GM21390 (cell line): ENCODE data around the gene CACNB4.
"Not testable (repeated sequence)": the region's sequence is repeated elsewhere in the genome, so short reads cannot be mapped to it uniquely, and the experiment has no call there.

Experiments
- ATAC-seq: cut with Tn5 transposase; IDR thresholded peaks from one replicate; pipeline ENCODE4 v1.9.1; 2021; ENCODE audit not compliant: unreplicated experiment

CACNB4 gene

DNA sequence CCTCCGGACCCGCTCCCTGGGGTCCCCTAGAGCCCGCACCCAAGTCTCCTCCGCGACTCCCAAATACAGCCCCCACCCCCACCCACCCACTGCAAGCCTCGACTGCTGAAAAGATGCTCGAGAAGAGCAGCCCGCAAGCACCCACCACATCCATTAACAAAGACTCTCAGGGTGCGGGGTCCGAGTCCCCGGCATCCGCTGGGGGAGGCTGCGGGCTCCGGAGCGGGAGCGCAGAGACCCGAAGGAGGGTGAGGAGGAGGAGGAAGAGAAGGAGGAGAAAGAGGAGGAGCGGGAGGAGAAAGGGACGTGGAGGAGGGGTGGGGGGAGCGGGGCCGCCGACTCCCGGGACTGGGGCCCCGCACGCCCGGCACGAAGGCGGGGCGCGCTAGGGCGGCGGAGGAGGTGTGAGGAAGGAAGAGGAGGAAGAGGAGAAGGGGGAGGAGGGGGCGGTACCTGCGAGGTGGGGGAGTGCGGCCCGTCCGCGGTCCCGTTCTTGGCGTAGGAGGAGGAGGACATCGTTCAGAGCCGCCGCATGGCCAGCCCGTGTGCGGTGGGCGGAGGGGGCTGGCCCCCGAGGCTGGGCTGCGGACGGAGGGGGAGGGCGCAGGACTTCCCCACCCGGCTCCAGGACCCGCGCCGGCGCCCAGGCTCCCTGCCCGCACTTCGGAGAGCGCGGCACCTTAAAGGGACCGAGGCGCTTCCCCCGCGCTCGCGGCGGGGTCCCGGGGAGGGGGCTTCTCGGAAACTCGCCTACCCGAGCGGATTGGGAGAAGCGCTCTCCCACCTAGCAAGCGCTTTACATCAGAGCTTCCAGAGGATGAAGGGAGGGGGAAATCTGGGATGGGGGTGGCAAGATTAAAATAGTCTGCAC lies at the start of gene CACNB4:
CACNB4 (minus strand) TSS at position 549 of the 871 bp plus-strand sequence.
- no peak for ATAC-seq

DNA sequence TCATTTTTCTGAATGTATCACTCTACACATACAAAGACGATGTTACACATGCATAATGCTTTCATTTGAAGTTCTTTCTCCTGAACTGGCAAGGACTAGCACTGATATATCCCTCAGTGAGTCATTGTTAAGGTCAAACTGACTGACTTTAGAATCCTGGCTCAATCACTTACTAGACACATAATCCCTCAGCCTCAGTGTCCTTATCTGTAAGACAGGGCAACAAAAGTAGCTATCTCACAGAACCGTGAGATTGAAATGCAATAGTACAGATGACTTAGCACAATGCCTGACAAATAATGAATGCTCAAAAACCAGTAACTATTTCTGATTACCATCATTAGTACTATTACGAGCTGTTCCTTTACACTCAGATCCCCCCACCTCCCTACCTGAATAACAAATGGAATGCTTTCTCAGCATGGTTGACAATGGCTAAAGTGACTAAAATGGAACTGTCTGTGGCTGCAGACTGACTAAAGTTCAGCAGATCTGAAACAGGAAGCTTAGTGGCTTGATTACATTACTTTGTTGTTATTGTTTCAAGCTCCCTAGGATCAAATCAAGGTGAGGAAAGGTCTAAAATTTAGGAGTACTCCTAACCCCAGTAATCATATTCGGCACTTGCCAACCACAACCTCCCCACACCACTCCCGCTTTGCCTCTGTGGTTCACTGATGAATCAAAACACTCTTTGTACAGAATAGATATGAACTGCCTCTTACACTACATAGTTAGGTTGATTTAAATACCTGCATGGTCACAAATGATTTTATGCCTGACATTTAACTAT lies 35.8 kb upstream of the CACNB4 start:
- ATAC-seq = peak; percentile 78

DNA sequence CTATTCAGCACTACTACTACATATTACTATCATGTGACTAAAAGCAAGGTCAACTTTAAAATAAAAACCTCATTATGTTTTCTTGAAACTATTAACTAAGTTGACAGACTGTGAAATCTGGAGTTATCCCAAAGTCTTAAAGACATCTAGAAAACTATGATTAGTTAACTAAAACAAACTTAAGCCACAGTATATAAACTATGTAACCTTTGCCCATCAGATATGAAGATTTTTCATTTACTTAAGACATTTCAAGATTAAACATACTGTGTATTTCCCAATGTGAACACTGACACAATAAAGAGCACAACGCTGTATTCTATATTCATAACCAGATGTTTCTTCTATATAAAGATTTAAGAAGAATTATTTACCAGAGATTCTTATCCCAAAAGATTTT lies 33.5 kb upstream of the CACNB4 start:
- no peak for ATAC-seq

DNA sequence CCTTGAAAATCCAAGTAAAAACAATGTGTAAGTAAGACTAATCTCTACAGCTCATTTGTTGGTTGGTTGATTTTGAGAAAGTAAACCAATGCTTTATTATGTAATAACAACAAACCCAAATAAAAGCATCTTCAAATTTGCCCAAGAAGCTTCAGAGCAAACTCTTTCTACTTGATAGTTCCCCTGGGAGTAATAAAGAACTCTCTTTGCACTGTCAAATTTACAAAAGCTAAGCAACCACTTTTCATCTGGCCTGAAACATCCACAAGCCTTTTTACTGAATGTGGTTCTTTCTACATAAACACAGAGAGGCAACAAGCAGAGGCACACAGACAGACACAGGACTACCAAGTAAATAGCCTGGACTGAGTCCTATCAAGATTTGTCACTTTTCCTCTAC lies 28.8 kb upstream of the CACNB4 start:
- no peak for ATAC-seq

DNA sequence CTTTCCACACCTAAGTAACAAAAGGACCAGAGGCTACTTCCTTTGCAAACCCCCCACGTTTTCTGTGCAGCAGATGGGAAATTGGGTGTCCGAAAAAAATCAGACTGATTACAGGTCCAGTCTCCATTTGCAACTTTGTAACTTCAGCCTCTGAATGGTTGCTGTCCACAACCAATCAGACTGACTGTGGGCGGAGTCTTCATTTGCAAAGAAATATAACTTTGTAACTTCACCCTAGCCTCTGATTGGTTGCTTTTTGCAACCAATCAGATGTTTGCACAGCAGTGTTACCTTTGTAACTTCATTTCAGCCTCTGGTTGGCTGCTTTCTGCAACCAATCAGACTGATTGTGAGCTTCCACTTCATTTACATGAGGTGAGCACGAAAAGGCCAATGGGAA lies 27.8 kb upstream of the CACNB4 start:
- ATAC-seq = no peak

DNA sequence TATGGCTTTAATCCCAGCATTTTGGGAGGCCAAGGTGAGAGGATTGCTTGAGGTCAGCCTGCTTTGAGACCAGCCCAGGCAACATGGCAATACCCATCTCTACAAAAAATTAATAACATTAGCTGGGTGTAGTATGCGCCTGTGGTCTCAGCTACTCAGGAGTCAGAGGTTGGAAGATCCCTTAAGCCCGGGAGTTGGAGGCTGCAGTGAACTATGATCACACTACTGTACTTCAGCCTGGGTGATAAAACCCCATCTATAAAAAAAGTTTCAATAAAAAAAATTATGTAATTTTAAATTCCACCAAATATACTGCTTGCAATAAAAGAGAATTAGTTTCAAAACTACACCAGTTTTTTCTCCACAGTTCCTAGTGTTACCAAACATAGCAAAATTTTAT lies 23.3 kb upstream of the CACNB4 start:
- no peak for ATAC-seq

DNA sequence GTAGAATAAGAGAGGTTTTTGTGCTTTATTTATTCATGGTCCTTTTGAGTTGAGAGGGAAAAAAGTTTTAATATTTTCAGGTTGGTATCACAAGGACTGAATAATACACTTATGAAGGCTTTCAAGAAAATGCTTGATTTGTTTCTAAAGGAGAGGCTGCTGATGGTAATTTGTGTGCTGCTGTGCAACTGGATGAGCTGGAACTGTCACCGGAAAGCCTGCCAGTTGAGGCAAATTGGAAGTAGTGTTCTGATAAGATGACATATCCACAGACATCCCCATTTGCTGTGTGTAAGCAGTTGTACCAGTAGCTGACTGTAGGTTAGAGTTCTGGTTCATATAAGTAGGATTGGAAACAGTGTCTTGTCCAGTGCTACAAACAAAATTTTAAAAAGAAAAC lies 21.6 kb upstream of the CACNB4 start:
- ATAC-seq = no peak

DNA sequence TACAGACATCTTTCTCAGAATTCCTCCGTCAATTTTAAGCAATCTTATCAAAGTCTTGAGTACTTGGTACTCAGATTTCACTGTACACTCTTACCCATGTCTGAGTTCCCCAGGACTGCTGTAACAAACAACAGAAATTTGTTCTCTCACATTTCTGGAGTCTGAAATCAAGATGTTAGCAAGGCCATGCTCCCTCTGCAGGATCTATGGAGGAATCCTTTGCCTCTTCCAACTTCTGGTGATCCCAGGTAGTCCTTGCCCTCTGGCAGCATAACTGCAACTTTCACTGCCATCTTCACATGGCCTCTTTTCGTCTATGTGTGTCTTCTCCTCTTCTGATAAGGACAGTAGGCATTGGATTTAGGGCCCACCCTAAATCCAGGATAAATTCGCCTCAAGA lies 17.1 kb upstream of the CACNB4 start:
- ATAC-seq = no peak

DNA sequence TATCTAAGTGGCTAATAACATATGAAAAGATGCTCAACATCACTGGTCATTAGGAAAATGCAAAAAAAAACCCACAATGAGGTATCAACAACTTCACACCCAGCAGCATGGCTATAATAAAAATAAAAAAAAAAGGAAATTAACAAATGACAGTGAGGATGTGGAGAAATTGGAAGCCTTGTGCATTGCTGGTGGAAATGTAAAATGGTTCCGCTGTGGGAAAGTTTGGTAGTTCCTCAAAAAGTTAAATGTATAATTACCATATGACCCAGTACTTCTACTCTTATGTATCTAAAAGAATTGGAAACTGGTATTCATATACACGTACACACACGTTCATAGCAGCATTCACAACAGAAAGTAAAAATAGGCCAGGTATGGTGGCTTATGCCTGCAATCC lies 15.5 kb upstream of the CACNB4 start:
- ATAC-seq = no peak

DNA sequence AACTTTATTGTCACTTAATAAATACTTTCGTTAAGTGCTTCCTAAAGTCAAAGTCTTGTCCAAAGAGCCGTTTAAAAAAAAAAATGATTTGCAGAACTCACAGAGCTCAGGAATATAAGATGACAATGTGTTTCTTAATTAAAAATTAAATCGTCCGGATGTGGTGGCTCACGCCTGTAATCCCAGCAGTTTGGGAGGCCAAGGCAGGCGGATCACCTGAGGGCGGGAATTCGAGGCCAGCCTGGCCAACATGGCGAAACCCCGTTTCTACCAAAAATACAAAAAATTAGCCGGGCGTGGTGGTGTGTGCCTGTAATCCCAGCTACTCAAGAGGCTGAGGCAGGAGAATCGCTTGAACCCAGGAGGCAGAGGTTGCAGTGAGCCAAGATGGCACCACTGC lies 8.3 kb upstream of the CACNB4 start:
- not testable (repeated sequence) for ATAC-seq

DNA sequence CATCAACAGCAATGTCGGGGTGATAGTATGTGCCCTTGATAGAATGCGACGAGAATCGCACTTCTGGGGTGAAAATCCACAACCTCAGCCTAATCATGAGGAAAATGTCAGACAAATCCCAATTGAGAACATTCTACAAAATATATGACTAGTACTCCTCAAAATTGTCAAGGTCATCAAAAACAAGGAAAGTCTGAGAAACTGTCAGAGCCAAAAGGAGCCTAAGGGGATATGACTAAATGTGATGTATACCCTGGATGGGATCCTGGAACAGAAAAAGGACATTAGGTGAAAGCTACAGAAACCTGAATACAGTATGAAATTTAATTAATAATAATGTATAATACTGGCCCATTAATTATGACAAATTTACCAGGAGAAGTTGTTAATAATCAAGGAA lies 7.6 kb upstream of the CACNB4 start:
- ATAC-seq = no peak

DNA sequence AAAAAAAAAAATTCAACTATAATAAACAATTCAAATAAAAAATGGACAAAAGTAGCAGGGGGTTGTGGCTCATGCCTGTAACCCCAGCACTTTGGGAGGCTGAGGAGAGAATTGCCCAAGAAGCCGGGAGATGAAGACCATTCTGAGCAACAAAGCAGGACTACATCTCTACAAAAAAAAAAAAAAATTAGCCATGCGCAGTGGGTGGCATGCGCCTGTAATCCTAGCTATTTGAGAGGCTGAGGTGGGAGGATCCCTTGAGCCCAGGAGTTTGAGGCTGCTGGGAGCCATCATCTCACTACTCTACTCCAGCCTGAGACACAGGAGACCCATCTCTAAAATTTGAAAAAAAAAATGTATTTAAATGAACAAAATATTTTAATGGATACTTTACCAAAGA lies 4.4 kb upstream of the CACNB4 start:
- no peak for ATAC-seq

DNA sequence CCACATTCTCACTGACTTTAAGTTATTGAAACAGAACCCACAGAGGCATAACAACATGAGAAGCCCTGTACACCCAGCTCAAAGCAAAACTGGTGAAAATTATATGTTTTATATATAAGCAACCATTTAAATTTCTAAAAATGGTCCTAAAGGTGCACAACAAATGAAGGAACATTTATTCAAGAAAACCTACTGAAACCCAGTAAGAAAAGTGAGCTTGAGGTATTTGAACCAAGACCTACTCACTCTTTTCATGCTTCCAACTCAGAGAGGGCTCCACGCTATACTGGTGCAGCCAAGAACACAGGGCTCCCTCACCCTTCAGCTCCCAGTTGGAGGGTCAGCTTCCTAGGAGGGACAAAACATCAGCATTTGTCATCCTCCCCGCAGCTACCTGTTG lies 2.1 kb upstream of the CACNB4 start:
- no peak for ATAC-seq

DNA sequence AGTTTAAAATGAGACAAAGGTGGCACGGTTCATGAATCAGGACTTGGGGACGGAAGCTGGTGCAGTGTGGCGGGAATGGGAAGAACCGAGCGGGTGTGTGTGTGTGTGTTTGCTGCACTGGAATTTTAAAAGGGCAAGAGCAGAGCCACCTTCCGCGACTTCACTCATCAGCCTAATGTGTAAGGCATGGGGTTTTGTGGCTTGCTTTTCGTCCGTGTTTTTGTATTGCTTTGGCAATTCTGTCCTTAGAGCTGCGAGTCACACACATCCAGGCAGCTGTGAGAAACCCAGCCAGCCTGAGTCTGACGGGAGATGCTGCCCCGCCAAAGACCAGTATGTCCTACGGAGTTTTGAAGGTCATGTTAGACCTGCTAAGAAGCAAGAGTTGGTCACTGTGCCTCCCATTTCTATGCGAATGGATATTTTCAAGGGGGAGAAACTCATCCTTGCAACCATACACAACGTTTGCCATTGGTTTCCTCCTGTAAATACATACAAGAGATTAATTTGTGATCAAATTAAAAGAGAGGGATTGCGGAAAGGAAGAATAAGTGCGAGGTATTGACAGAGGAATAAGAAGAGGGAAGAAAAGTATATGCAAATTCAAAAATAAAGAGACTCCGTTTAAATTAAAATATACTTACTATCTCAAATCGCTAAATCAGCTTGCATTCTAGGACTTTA lies 665 bp upstream of the CACNB4 start:
- ATAC-seq = no peak

DNA sequence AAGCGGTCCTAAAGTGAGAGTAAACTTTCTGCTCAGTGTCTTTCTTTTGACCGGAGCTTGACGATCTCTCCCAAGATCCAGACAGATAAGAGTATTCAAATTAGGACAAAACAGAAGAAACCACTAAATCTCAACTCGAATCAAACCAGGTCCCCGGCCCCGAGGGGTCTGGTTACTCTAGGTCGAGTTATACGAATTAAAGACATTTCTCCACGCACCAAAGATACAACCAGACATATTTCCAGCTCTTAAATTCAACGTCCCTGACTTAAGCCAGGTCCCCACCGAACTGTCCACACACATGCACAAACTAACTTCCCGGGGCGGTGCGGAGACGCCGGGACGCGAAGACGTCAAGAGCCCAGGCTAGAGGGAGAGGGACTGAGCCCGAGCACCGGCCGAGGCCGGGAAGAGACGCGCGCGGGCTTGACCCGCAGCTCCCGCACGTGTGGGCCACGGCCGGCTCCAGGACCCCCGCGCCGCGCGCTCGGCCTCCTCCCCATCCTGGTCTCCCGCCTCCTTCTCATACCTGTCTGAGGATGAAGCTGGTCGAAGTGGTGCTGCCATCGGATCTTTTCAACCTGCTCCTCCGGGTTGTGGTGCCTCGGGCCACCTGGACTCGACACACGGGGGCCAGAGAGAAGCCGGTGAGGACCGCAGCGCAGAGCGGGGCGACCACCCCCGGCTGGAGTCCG lies 896 bp downstream of the CACNB4 start:
- ATAC-seq = no peak

DNA sequence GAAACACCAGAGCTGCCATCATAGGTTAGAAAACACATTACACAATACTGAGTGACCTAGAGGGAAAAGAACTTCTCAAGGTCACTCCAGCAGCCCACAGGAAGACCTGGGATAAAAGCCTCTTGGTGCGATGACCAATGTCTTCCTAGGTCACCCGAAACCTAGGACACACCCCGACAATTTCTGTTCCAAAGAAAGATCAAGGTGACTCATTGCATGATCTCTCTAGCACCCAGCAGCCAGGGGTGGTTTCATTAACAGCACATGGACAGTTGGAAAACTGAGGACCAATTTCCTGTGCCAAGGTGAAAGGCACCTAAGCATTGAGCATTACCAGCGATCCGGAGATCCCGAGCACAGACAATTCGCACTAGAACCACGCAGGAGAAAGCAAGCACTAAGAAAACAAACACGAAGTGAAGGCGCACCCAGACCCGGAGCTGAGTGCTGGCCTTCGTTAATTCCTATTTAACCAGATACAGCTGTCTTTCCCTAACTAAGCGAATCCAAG lies 1.5 kb downstream of the CACNB4 start:
- no peak for ATAC-seq

DNA sequence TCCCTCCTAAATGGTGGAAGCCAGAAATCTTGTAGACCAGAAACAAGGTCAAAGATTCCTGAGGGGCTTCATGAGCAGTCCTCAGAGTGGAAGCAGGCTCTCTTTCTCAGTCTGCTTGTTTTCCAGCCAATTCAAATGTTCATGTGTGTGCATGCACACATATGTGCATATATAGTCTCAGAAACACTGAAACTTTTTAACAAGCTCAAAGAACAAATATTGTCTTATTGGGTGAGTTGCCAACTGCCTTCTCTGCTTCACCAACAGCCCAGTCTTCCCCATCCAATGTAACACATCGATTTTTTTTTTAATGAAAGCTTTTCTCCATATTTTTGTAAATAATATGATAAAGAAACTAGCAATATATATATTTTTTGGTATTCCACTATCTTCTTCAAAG lies 3.7 kb downstream of the CACNB4 start:
- no peak for ATAC-seq

DNA sequence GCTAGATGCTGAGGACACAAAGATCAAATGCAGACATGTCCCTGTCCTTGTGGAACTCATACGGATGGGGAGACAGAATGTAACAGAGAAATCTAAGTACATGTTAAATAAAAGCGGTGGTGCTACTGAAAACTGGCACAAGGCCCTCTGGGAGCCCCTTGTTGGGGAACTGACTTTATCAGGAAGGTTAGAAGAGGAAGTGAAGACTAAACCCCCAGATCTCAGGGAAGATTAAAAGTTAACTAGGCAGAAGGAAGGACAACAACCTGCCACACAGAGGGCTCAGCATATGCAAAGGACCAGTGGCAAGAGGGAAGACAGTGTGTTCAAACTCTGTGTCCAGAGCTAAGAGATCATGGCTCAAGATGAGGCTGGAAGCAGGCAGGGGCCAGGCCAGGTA lies 4.8 kb downstream of the CACNB4 start:
- ATAC-seq = no peak

DNA sequence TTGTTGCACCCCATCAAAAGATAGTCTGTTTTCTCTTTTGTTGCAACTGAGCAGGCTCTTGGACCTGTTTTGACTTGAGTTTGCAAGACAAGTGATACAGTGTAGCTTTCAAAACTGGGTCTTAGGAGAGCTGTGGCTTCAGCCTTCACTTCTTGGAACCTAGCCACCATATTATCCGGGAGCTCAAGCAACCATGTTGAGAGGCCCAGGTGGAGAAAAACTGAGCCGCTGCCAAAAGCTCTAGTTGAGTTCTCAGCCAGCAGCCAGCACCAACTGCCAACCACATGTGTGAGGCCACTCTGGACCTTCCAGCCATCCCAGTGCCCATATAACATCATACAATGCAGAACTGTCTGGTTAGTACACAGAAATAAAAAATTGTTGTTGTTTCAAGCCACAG lies 5.4 kb downstream of the CACNB4 start:
- ATAC-seq = no peak

DNA sequence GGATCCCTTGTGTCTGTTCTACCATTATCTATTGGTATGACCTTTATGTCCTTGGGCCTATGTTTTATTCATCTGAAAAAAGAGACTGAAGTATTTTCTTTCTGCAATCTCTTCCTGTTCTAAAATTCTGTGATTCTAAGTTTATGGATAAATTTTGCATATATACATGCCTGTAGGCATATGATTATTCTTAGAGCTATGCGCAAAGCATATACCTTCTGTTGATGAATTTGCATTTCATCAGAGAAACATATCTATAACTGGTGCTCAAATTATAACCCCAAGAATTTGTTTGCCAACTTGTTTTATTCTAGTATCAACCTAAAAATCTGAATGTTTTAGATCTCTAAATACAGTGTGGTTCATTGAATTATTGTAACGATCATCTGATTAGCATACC lies 6.7 kb downstream of the CACNB4 start:
- no peak for ATAC-seq

DNA sequence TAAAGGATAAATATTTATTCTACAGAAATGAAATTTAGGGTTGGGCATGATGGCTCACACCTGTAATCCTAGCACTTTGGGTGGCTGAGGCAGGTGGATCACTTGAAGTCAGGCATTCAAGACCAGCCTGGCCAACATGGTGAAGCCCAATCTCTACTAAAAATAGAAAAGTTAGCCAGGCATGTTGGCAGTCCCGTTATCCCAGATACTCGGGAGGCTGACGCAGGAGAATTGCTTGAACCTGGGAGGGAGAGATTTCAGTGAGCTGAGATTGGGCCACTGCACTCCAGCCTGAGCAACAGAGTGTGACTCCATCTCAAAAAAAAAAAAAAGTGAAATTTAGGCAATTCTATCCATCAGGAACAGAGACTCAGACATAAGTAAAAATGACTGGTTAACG lies 8.1 kb downstream of the CACNB4 start:
- not testable (repeated sequence) for ATAC-seq
